ENCODE measurements around the gene NFATC2IP.

- TF ChIP-seq EP300 (IDR thresholded peaks at IDR 0.05) (peak; percentile 75 to 93), CTCF (IDR thresholded peaks at IDR 0.05) (peak in 1 of 5 experiments; percentile 47), POLR2A (IDR thresholded peaks at IDR 0.05) (peak in 1 of 2 donors; percentile 36)
These were observed at the start of gene NFATC2IP for GRCh38 chr16:28950648-28951409.

Measured in tibial nerve (tissue), 4 donors.